OCI-LY7 (cell line): ENCODE results near the gene TCTN1. TPM values are rescaled to one million over a fixed set of nuclear protein-coding genes. Genes with fewer than 3 reads are reported as not detected.
"Not testable (repeated sequence)": the region's sequence is repeated elsewhere in the genome, so short reads cannot be mapped to it uniquely, and the experiment has no call there.

Experiments
- BruUV-seq: library from RNA; stranded (reverse); fragments of 400-500 nt; replicated peaks from 2 replicates; lab custom pipeline; 2021; lab: Mats Ljungman, UMichigan
- CTCF ChIA-PET: fragments of 300-600 bp; sonication (Branson Sonifier 250); formaldehyde crosslinking; loops from one replicate; lab custom pipeline; 2022; ENCODE audit warnings: antibody characterized with exemption; ENCODE audit not compliant: unreplicated experiment; lab: Charles Lee
- POLR2A ChIA-PET: fragments of 300-600 bp; sonication (Branson Sonifier 250); formaldehyde crosslinking; loops from one replicate; lab custom pipeline; 2022; ENCODE audit warnings: antibody characterized with exemption; lab: Charles Lee
- DNase-seq: peaks from one replicate; pipeline ENCODE4 v3.0.0-alpha.2; 2015; ENCODE audit warnings: low spot score
- H2AFZ ChIP-seq: fragments of 200-600 bp; sonication (generic), shearing (Covaris generic); 2 replicates; pipeline ENCODE4 v1.6.1; 2014; ENCODE audit warnings: mild to moderate bottlenecking, antibody characterized with exemption, low read length, moderate library complexity
- H3K27ac ChIP-seq: fragments of 200-600 bp; sonication (generic); 2 replicates; pipeline ENCODE4 v1.5.1; 2014; ENCODE audit warnings: mixed run types, low read depth, mild to moderate bottlenecking, moderate library complexity, low read length, inconsistent platforms; ENCODE audit not compliant: poor library complexity, severe bottlenecking
- H3K36me3 ChIP-seq: fragments of 200-600 bp; sonication (generic); 2 replicates; pipeline ENCODE4 v1.6.1; 2014; ENCODE audit warnings: mild to moderate bottlenecking, antibody characterized with exemption, low read length, moderate library complexity, mixed read lengths; ENCODE audit not compliant: insufficient read depth
- H3K4me1 ChIP-seq: fragments of 200-600 bp; sonication (generic); 2 replicates; pipeline ENCODE4 v1.5.1; 2014; ENCODE audit warnings: mild to moderate bottlenecking, low read length; ENCODE audit not compliant: insufficient read depth, poor library complexity, severe bottlenecking
- H3K4me2 ChIP-seq: fragments of 200-600 bp; sonication (generic); 2 replicates; pipeline ENCODE4 v1.6.1; 2014; ENCODE audit warnings: mild to moderate bottlenecking, low read length
- H3K4me3 ChIP-seq: fragments of 200-600 bp; sonication (generic); 2 replicates; pipeline ENCODE4 v1.5.1; 2014; ENCODE audit warnings: mild to moderate bottlenecking, low read depth, low read length; ENCODE audit not compliant: poor library complexity, severe bottlenecking
- H3K79me2 ChIP-seq: fragments of 200-600 bp; sonication (generic); 2 replicates; pipeline ENCODE4 v1.6.1; 2016; ENCODE audit warnings: low read depth, mild to moderate bottlenecking, low read length, moderate library complexity, mixed read lengths; ENCODE audit not compliant: insufficient read depth
- H3K9me2 ChIP-seq: fragments of 200-600 bp; sonication (generic); 2 replicates; pipeline ENCODE4 v1.6.1; 2016; ENCODE audit warnings: mild to moderate bottlenecking, low read length, mixed read lengths; ENCODE audit not compliant: insufficient read depth
- H3K9me3 ChIP-seq: fragments of 200-600 bp; sonication (generic); 2 replicates; pipeline ENCODE4 v1.6.1; 2014; ENCODE audit warnings: mild to moderate bottlenecking, mixed run types, low read length, mixed read lengths
- H4K20me1 ChIP-seq: fragments of 200-600 bp; sonication (generic); 2 replicates; pipeline ENCODE4 v1.6.1; 2014; ENCODE audit warnings: mild to moderate bottlenecking, antibody characterized with exemption, low read length, moderate library complexity, mixed read lengths; ENCODE audit not compliant: insufficient read depth
- EZH2phosphoT487 ChIP-seq: fragments of 200-600 bp; sonication (generic); IDR thresholded peaks from 2 replicates; pipeline ENCODE4 v1.6.1; 2018; ENCODE audit warnings: low read depth, borderline replicate concordance, mild to moderate bottlenecking, mixed run types, antibody characterized with exemption, low read length, moderate library complexity, mixed read lengths
- intact Hi-C: fragments of 100-400 bp; cut with micrococcal nuclease; formaldehyde crosslinking; loops from one replicate; pipeline ENCODE4 v1.10.0; 2022; ENCODE audit not compliant: unreplicated experiment
- total RNA-seq, 2 experiments: library from RNA; depleted of rRNA in 1 of 2; stranded (reverse); fragments of >200 nt in 1 of 2; shearing (Covaris generic) in 1 of 2; gene quantifications; 2 replicates each; pipeline ENCODE4 v1.2.3, GENCODE V29; 2014 to 2022
- TF ChIP-seq, protein P1 (sequence below): fragments of 200-600 bp; sonication (generic); conservative IDR thresholded peaks from 2 replicates; pipeline ENCODE4 v1.5.1; 2014; ENCODE audit warnings: mild to moderate bottlenecking, antibody characterized with exemption, low read length, moderate library complexity, mixed read lengths

Gene TCTN1
- total RNA-seq, 2 experiments from 2014 or later = 8.7 to 19.9 TPM

DNA sequence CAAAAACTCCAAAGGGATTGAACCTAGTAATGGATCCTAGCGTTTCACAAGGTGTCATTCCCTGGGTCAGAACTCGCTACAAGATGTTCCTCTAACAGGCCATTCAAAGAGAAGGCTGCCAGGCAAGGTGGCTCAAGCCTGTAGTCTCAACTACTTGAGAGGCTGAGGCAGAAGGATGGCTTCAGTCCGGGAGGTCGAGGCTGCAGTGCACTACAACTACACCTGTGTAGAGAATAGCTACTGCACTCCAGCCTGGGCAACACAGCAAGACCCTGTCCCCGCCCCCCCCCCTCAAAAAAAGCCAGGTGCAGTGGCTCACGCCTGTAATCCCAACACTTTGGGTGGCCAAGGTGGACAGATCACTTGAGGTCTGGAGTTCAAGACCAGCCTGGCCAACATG, 45.2 kb upstream of the TCTN1 start:
- no peak overlapping the region for H3K4me3 ChIP-seq
- no peak for DNase-seq
- H3K4me2 ChIP-seq = no peak overlapping the region
- peaks cover 9% of the 10 kb centered on the region; the same call in 1 of the 2 replicates for H4K20me1 ChIP-seq
- H3K27ac ChIP-seq = no peak overlapping the region
- peaks cover 86% of the 10 kb centered on the region for H3K79me2 ChIP-seq
- POLR2A ChIA-PET = interaction anchor here (0.6 to 1.2 kb wide), 2 partner anchors 33 to 113 kb away, joined by 3 read pairs; no protein-coding TSS in a partner anchor
- no peak overlapping the region for H2AFZ ChIP-seq
- peaks cover 35% of the 10 kb centered on the region for H3K9me3 ChIP-seq
- H3K36me3 ChIP-seq = peaks cover 33% of the 10 kb centered on the region
- BruUV-seq = no TSS peak
- intact Hi-C loops = no loop called here
- CTCF ChIA-PET = no interaction called here
- peaks cover 18% of the 10 kb centered on the region for H3K4me1 ChIP-seq
- no peaks in the 10 kb centered on the region for H3K9me2 ChIP-seq
- TF ChIP-seq, protein P1, sequence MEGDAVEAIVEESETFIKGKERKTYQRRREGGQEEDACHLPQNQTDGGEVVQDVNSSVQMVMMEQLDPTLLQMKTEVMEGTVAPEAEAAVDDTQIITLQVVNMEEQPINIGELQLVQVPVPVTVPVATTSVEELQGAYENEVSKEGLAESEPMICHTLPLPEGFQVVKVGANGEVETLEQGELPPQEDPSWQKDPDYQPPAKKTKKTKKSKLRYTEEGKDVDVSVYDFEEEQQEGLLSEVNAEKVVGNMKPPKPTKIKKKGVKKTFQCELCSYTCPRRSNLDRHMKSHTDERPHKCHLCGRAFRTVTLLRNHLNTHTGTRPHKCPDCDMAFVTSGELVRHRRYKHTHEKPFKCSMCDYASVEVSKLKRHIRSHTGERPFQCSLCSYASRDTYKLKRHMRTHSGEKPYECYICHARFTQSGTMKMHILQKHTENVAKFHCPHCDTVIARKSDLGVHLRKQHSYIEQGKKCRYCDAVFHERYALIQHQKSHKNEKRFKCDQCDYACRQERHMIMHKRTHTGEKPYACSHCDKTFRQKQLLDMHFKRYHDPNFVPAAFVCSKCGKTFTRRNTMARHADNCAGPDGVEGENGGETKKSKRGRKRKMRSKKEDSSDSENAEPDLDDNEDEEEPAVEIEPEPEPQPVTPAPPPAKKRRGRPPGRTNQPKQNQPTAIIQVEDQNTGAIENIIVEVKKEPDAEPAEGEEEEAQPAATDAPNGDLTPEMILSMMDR = no peak
- no peak for TF ChIP-seq EZH2phosphoT487

DNA sequence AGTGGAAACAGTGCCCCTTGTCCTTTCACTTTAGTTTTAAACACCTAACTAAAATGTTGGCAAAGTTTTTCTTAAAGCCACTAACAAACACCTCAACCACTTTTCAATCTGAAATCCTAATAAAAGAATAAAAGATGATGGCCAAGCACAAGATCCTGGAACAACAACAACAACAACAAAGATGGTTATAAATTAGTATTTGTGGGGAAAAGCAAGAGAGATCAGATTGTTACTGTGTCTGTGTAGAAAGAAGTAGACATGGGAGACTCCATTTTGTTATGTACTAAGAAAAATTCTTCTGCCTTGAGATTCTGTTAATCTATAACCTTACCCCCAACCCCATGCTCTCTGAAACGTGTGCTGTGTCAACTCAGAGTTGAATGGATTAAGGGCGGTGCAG, 44.1 kb upstream of the TCTN1 start:
- H3K4me1 ChIP-seq, POLR2A ChIA-PET, intact Hi-C loops, BruUV-seq, H3K4me3 ChIP-seq, H3K4me2 ChIP-seq, H3K27ac ChIP-seq, H4K20me1 ChIP-seq, H3K9me2 ChIP-seq, CTCF ChIA-PET, H2AFZ ChIP-seq, DNase-seq: not testable (repeated sequence)
- peaks cover 39% of the 10 kb centered on the region for H3K9me3 ChIP-seq
- H3K36me3 ChIP-seq = peaks cover 34% of the 10 kb centered on the region
- peaks cover 86% of the 10 kb centered on the region for H3K79me2 ChIP-seq

DNA sequence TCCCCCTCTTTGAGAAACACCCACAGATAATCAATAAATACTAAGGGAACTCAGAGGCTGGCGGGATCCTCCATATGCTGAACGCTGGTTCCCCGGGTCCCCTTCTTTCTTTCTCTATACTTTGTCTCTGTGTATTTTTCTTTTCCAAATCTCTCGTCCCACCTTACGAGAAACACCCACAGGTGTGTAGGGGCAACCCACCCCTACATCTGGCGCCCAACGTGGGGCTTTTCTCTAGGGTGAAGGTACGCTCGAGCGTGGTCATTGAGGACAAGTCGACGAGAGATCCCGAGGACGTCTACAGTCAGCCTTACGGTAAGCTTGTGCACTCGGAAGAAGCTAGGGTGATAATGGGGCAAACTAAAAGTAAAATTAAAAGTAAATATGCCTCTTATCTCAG, 43.1 kb upstream of the TCTN1 start:
- BruUV-seq, H3K4me1 ChIP-seq, H4K20me1 ChIP-seq, H2AFZ ChIP-seq, DNase-seq, intact Hi-C loops, H3K4me3 ChIP-seq, POLR2A ChIA-PET, H3K4me2 ChIP-seq, CTCF ChIA-PET, H3K9me2 ChIP-seq, H3K27ac ChIP-seq: not testable (repeated sequence)
- peaks cover 38% of the 10 kb centered on the region for H3K36me3 ChIP-seq
- H3K79me2 ChIP-seq = peaks cover 86% of the 10 kb centered on the region
- peaks cover 39% of the 10 kb centered on the region for H3K9me3 ChIP-seq

DNA sequence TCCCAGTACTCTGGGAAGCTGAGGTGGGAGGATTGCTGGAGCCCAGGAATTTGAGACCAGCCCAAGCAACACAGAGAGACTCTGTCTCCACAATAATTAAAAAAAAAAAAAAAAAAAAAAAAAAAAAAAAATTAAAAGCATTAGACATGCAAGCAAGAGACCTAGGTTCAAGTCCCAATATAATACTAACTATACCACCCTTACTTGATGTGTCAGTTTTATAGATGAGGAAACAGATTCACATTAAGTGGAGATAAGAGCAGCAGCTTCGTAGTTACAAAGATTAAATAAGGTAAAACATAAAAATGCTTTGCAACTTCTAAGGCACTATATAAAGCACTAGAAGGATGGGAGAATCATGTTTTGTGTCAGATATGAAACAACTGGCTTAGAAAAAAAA, 39.9 kb upstream of the TCTN1 start:
- no TSS peak for BruUV-seq
- TF ChIP-seq, protein P1 = no peak
- TF ChIP-seq EZH2phosphoT487 = no peak
- Histone ChIP-seq H4K20me1 (peaks cover 20% of the 10 kb centered on the region; the same call in 1 of the 2 replicates), H3K79me2 (peaks cover 87% of the 10 kb centered on the region), H3K9me3 (peaks cover 34% of the 10 kb centered on the region), H3K27ac (no peak overlapping the region), H3K4me2 (no peak overlapping the region), H3K4me3 (no peak overlapping the region), H2AFZ (no peak overlapping the region), H3K36me3 (peaks cover 40% of the 10 kb centered on the region), H3K4me1 (peaks cover 15% of the 10 kb centered on the region), H3K9me2 (no peaks in the 10 kb centered on the region)
- POLR2A ChIA-PET = interaction anchor here (0.5 to 1.0 kb wide), 4 partner anchors 8 to 77 kb away, joined by 3 to 5 read pairs (median 4); no protein-coding TSS in a partner anchor
- no peak for DNase-seq
- CTCF ChIA-PET = no interaction called here
- intact Hi-C loops = no loop called here

DNA sequence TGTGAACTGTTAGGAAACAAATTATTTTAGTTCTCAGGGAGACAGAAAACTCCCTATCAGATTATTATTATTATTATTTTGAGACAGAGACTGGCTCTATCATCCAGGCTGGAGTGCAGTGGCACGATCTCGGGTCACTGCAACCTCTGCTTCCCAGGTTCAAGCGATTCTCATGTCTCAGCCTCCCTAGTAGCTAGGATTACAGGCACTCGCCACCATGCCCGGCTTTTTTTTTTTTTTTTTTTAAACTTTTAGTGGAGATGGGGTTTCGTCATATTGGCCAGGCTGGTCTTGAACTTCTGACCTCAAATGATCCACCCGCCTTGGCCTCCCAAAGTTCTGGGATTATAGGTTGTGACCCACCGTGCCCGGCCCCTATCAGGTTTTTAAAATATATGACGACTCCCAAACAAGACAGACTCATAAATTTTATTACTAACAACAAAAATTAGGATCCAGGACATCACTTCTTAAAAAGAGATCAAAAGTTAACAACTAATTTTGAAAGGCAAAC, 39.2 kb upstream of the TCTN1 start:
- H3K27ac ChIP-seq, H2AFZ ChIP-seq, H3K4me3 ChIP-seq, H3K4me2 ChIP-seq, intact Hi-C loops, CTCF ChIA-PET, BruUV-seq, H3K9me2 ChIP-seq, DNase-seq: not testable (repeated sequence)
- Histone ChIP-seq H3K9me3 (peaks cover 28% of the 10 kb centered on the region), H3K79me2 (peaks cover 87% of the 10 kb centered on the region), H3K36me3 (peaks cover 39% of the 10 kb centered on the region), H4K20me1 (peaks cover 20% of the 10 kb centered on the region; the same call in 1 of the 2 replicates), H3K4me1 (peaks cover 22% of the 10 kb centered on the region)
- POLR2A ChIA-PET = interaction anchor here (0.9 to 1.0 kb wide), 2 partner anchors 9 to 153 kb away, joined by 3 read pairs; no protein-coding TSS in a partner anchor
